SH-SY5Y (cell line): ENCODE results near the gene KIZ.

ENCODE experiments used
- GATA2 ChIP-seq: IDR thresholded peaks from 2 replicates; pipeline ENCODE4 v1.6.1; 2011; ENCODE audit warnings: mild to moderate bottlenecking, low read depth, low read length
- GATA3 ChIP-seq: IDR thresholded peaks from 2 replicates; pipeline ENCODE4 v1.6.1; 2011; ENCODE audit warnings: low read depth, mild to moderate bottlenecking, low read length, moderate library complexity

DNA sequence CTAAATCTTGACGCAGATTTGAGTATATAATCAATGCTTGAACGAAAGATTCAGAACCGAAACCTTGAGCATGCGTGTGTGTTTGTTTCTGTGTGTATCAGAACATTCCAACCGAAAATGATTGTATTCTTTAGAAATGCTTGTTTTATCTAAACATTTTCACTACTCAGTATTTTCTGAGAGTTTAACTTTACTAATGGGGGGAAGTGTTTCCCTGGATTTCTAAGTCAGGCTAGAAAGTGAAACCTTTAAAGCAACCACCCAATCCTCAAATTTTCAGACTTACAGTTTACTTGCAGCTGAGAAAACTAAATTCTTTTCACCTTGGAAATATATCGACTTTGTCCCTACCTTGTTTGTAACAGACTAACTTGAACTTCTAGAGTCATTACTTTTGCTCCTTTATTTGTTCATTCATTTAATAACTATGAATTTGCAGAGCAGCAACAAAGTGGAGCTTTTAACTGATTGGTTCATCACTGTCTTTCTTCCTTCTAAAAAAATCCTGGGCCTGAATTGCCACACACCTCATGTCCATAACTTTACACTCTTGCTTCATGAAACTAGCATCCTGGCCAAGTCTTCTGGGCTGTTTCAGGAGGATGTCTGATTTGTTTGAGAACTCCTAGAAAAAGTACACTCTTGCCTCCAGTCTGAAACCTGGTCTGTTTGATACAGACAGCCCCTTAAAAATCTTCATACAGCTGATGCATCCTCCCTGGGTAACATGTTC is 99.5 kb downstream of the KIZ start:
- no peak for TF ChIP-seq GATA3
- TF ChIP-seq GATA2 = no peak
